ENCODE measurements around the gene ZNF48. TPM values are rescaled to one million over a fixed set of nuclear protein-coding genes. Genes with fewer than 3 reads are reported as not detected.

The ZNF48 gene
- total and polyA plus RNA-seq, 11 donors: 3.1 to 11.0 (median 5.9) TPM

DNA sequence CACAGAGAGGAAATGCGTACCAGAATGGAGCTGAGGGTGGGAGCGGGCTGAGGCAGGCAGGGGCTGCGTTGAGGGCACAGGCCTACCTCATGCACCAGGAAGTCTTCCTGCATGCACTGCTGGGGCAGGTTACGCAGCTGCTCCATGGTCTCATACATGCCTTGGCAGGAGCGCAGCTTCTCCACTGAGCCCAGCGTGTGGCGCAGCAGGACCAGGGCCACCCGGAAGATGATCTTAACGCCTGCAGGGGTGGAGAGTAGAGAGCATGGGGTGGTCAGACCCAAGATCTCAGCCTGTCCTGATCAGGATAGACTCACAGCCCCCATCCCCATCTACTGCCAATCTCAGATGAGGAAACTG is 36.7 kb upstream of the ZNF48 start:
- Histone ChIP-seq H3K4me3 (no peak overlapping the region), H3K36me3 (peaks cover 0 to 72% (median 56%) of the 10 kb centered on the region in 9 donors), H3K27me3 (no peaks in the 10 kb centered on the region), H3K4me1 (peaks cover 5 to 28% (median 20%) of the 10 kb centered on the region in 12 donors), H3K9me3 (no peaks in the 10 kb centered on the region), H3K27ac (no peak overlapping the region)
- intact Hi-C loops (cut with DNase I): loop anchor here in 3 of 10 donors (5.0 to 10.0 kb wide), 3 partner anchors 39 to 264 kb away; partner anchors contain the start of genes TBX6 (in 1 of the 3), YPEL3 (in 1 of the 3) and ZNF48 (in 1 of the 3)
- ATAC-seq (no peak), DNase-seq (no peak)
- WGBS, 4 donors: 90 to 93% (median 92%) methylated on average over 9 of the region's 9 CpGs
- no peak for TF ChIP-seq POLR2A (IDR thresholded peaks at IDR 0.05)
- TF ChIP-seq, protein P1, sequence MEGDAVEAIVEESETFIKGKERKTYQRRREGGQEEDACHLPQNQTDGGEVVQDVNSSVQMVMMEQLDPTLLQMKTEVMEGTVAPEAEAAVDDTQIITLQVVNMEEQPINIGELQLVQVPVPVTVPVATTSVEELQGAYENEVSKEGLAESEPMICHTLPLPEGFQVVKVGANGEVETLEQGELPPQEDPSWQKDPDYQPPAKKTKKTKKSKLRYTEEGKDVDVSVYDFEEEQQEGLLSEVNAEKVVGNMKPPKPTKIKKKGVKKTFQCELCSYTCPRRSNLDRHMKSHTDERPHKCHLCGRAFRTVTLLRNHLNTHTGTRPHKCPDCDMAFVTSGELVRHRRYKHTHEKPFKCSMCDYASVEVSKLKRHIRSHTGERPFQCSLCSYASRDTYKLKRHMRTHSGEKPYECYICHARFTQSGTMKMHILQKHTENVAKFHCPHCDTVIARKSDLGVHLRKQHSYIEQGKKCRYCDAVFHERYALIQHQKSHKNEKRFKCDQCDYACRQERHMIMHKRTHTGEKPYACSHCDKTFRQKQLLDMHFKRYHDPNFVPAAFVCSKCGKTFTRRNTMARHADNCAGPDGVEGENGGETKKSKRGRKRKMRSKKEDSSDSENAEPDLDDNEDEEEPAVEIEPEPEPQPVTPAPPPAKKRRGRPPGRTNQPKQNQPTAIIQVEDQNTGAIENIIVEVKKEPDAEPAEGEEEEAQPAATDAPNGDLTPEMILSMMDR (IDR thresholded peaks at IDR 0.05): no peak

DNA sequence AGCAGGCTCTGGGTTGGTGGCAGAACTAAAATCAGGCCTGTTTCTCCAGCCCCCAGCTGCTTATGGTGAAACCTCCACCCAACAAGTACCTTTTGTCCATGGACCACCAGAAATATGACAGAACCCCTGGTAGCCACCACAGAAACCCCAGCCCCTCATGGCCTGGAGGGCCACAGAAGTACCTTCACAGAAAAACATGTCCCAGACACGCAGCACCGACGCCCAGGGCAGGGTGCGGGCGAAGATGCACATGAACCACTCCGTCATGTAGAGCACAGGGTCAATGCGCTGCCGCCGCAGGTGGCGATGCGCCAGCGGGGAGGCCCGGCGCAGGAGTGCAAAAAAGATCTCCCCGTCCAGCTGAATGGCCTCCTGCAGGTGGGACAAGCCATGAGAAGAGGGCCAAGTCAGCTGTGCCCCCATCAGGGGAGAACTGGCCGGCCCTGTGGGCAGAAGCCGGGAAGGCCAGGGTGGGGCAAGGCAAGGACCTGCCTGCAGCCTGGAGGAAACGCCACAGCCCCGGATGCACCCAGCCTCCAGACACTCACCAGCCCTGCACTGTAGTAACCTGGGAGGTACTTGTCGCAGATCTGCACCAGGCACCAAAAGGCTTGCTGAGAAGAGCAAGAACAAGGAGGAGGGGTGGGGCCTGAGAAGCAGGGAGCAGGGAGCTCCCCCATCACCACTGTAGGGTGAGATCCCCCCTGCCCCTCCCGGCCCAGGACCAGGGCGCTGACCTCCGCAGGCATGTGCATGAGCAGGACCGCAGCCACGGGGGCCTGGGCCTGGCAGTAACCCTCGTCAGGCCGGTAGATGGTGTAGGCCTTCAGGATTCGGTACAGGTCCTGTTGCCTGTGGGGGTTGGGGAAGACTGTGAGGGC is 36.0 kb upstream of the ZNF48 start:
- peaks cover 0 to 76% (median 57%) of the 10 kb centered on the region in 9 donors for H3K36me3 ChIP-seq
- no peaks in the 10 kb centered on the region for H3K27me3 ChIP-seq
- intact Hi-C loops (cut with DNase I): loop anchor here in 3 of 10 donors (5.0 to 10.0 kb wide), 3 partner anchors 38 to 264 kb away; partner anchors contain the start of genes TBX6 (in 1 of the 3), YPEL3 (in 1 of the 3) and ZNF48 (in 1 of the 3)
- 88 to 95% (median 90%) methylated on average over 17 to 28 of the region's 28 CpGs for WGBS, 4 donors
- TF ChIP-seq, protein P1 (IDR thresholded peaks at IDR 0.05): no peak
- TF ChIP-seq POLR2A (IDR thresholded peaks at IDR 0.05): no peak
- no peak overlapping the region for H3K27ac ChIP-seq
- ATAC-seq (no peak), DNase-seq (no peak)
- no peak overlapping the region for H3K4me3 ChIP-seq
- H3K9me3 ChIP-seq: no peaks in the 10 kb centered on the region
- H3K4me1 ChIP-seq: peaks cover 5 to 21% (median 15%) of the 10 kb centered on the region in 12 donors

DNA sequence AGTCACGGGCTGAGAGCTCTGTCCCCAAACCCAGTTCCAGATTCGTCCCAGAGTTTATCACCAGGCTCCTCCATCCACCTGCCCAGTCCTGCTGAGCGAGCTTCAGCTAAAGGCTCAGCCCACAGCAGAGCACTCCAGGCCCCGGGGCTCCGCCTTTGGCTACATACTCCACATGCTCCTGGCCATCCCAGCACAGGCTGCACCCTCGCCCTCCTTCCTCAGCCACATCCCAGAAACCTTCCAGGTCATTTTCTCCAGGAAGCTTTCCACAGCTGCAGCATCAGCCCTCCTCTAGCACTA is 35.4 kb upstream of the ZNF48 start:
- ATAC-seq (no peak), DNase-seq (no peak)
- Histone ChIP-seq H3K9me3 (no peaks in the 10 kb centered on the region), H3K4me3 (no peak overlapping the region), H3K27me3 (no peaks in the 10 kb centered on the region), H3K27ac (no peak overlapping the region), H3K4me1 (peaks cover 5 to 20% (median 14%) of the 10 kb centered on the region in 12 donors), H3K36me3 (peaks cover 0 to 82% (median 63%) of the 10 kb centered on the region in 9 donors)
- intact Hi-C loops (cut with DNase I): loop anchor here in 3 of 10 donors (5.0 to 10.0 kb wide), 3 partner anchors 37 to 265 kb away; partner anchors contain the start of genes TBX6 (in 1 of the 3), YPEL3 (in 1 of the 3) and ZNF48 (in 1 of the 3)
- 79 to 85% (median 82%) methylated on average over 5 to 6 of the region's 6 CpGs for WGBS, 4 donors
- TF ChIP-seq POLR2A (IDR thresholded peaks at IDR 0.05): no peak
- TF ChIP-seq, protein P1 (IDR thresholded peaks at IDR 0.05): no peak

DNA sequence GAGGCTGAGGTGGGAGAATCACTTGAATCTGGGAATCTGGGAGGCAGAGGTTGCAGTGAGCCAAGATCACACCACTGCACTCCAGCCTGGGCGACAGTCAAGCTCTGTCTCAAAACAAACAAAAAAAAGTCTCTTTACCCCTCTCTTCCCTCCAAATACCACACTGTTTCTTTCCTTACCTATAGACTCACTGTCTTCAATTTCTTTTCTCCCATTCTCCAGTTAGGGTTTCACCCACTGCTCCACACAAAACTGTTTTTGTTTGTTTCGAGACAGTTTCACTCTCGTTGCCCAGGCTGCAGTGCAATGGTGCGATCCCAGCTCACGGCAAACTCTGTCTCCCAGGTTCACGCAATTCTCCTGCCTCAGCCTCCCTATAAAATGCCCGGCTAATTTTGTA is 34.0 kb upstream of the ZNF48 start:
- WGBS, 4 donors: 90 to 96% (median 93%) methylated on average over 7 of the region's 7 CpGs
- no peak for DNase-seq
- no peak for ATAC-seq
- Histone ChIP-seq H3K27me3 (no peaks in the 10 kb centered on the region), H3K9me3 (no peaks in the 10 kb centered on the region), H3K4me1 (peaks cover 0 to 25% (median 20%) of the 10 kb centered on the region in 12 donors), H3K27ac (no peak overlapping the region), H3K36me3 (peaks cover 0 to 95% (median 71%) of the 10 kb centered on the region in 9 donors), H3K4me3 (no peak overlapping the region)
- TF ChIP-seq, protein P1 (IDR thresholded peaks at IDR 0.05): no peak
- TF ChIP-seq POLR2A (IDR thresholded peaks at IDR 0.05): no peak
- intact Hi-C loops (cut with DNase I): no loop called here

Data from heart left ventricle (tissue), 16 donors.